Mucosa of descending colon (tissue), 3 donors: Measurements from ENCODE around the gene TTLL4. TPM values are rescaled to one million over a fixed set of nuclear protein-coding genes. Genes with fewer than 3 reads are reported as not detected.

Experiments used
- ATAC-seq: fragments of 200-7000 bp; cut with Tn5 transposase; one replicate; pipeline ENCODE4 v1.9.1; 2020; ENCODE audit warnings: mild to moderate bottlenecking, moderate library complexity
- DNase-seq, 3 donors: peaks; one replicate each; pipeline ENCODE4 v3.0.0-alpha.2; 2020
- H3K36me3 ChIP-seq: fragments of 200-600 bp; one replicate; pipeline ENCODE4 v1.8.0; 2021; ENCODE audit warnings: low read depth, mild to moderate bottlenecking
- H3K4me1 ChIP-seq: fragments of 200-600 bp; one replicate; pipeline ENCODE4 v1.8.0; 2021; ENCODE audit warnings: low read depth, mild to moderate bottlenecking
- H3K4me3 ChIP-seq: fragments of 200-600 bp; one replicate; pipeline ENCODE4 v1.8.0; 2021; ENCODE audit warnings: mild to moderate bottlenecking
- H3K9me3 ChIP-seq: fragments of 200-600 bp; one replicate; pipeline ENCODE4 v1.8.0; 2021; ENCODE audit warnings: mild to moderate bottlenecking
- intact Hi-C, 2 donors: fragments of 100-400 bp; cut with DNase I in 1 of 2; cut with micrococcal nuclease in 1 of 2; formaldehyde crosslinking; loops; one replicate each; pipeline versions ENCODE4 v1.11.0 to v1.11.1; 2022; cut with DNase I, micrococcal nuclease
- total RNA-seq, 3 donors: library from RNA; stranded (reverse); fragmentation: NEBNext Ultra II Directional in 2 of 3; extraction: Animal tissue kit (Norgen Biotek cat#: 25700) in 2 of 3; gene quantifications; one replicate each; pipeline versions ENCODE4 v1.2.1 to v1.2.4, GENCODE V29; 2021 to 2023
- TF ChIP-seq, protein P1 (sequence below): fragments of 200-600 bp; IDR thresholded peaks from one replicate; pipeline ENCODE4 v1.8.0; 2022; ENCODE audit warnings: antibody characterized with exemption, mild to moderate bottlenecking
- donor health status: DM: no; HTN: no; CAD: no; lungs with moderate emphysema.
- donor health status: DM: no; HTN: no; CAD: no.
- donor health status: DM: no; HTN: yes; CAD: no.

Gene TTLL4
- total RNA-seq, 3 donors from 2014 or later: 21.0 to 30.1 (median 23.8) TPM

- TF ChIP-seq, protein P1, sequence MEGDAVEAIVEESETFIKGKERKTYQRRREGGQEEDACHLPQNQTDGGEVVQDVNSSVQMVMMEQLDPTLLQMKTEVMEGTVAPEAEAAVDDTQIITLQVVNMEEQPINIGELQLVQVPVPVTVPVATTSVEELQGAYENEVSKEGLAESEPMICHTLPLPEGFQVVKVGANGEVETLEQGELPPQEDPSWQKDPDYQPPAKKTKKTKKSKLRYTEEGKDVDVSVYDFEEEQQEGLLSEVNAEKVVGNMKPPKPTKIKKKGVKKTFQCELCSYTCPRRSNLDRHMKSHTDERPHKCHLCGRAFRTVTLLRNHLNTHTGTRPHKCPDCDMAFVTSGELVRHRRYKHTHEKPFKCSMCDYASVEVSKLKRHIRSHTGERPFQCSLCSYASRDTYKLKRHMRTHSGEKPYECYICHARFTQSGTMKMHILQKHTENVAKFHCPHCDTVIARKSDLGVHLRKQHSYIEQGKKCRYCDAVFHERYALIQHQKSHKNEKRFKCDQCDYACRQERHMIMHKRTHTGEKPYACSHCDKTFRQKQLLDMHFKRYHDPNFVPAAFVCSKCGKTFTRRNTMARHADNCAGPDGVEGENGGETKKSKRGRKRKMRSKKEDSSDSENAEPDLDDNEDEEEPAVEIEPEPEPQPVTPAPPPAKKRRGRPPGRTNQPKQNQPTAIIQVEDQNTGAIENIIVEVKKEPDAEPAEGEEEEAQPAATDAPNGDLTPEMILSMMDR: no peak
- ATAC-seq: no peak
- no peaks in the 10 kb centered on the region for H3K9me3 ChIP-seq
- no peak for DNase-seq
- intact Hi-C loops: no loop called here
- H3K4me1 ChIP-seq: peaks cover 12% of the 10 kb centered on the region
- H3K4me3 ChIP-seq: no peak overlapping the region
- H3K36me3 ChIP-seq: no peaks in the 10 kb centered on the region
Observed at GRCh38 chr2:218736531-218736930, 25.9 kb downstream of the TTLL4 start.

- Histone ChIP-seq H3K9me3 (no peaks in the 10 kb centered on the region), H3K36me3 (no peaks in the 10 kb centered on the region), H3K4me1 (no peaks in the 10 kb centered on the region), H3K4me3 (no peak overlapping the region)
- no peak for ATAC-seq
- TF ChIP-seq, protein P1: no peak
- intact Hi-C loops: no loop called here
- no peak for DNase-seq
Observed at GRCh38 chr2:218743068-218743467, 32.4 kb downstream of the TTLL4 start.

DNA sequence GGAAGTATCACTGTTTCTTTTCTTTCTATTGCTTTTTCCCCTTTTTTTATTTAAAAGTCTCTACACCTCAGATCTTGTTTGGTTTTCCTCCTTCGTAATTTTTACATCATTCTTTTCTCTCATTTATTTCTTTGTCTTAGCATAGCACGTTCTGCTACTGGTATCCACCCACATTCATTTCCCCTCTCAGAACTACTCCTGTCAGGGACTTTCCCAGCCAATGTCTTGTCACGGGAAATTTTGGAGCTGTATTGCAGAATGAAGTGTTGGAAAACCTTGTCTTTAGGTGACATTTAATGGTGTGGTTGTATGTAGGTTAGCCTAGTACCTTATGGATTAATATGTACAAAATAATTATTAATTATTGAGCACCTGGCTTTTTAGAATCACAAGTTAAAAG, 34.0 kb downstream of the TTLL4 start:
- TF ChIP-seq, protein P1: no peak

DNA sequence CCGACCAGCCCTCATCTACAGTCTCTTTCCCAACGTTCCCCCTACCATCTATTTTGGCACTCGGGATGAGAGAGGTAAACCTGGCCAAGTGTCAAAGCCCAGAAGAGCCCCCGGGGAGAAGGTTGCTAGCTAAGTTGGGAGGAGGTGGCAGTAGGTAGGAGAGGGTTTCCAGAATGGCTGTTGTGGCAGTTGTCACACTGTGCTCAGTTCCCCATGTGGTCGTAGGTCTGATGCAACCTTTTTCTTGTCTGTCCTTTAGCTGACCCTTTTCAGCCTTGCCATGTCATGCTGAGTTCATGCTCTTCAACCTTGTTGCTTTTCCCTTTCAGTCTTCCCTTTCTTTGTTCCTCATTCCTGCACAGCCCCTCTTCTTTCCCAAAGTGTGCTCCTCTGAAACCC, 34.5 kb downstream of the TTLL4 start:
- no peaks in the 10 kb centered on the region for H3K4me1 ChIP-seq
- H3K4me3 ChIP-seq: no peak overlapping the region
- TF ChIP-seq, protein P1: no peak
- DNase-seq (no peak), ATAC-seq (peak; percentile 52)
- H3K36me3 ChIP-seq: no peaks in the 10 kb centered on the region
- no peaks in the 10 kb centered on the region for H3K9me3 ChIP-seq
- intact Hi-C loops: no loop called here

More for the DNA sequence above, 34.0 kb downstream of the TTLL4 start:
- no peaks in the 10 kb centered on the region for H3K9me3 ChIP-seq
- intact Hi-C loops: no loop called here
- H3K4me1 ChIP-seq: no peaks in the 10 kb centered on the region
- H3K4me3 ChIP-seq: no peak overlapping the region
- ATAC-seq (no peak), DNase-seq (no peak)
- no peaks in the 10 kb centered on the region for H3K36me3 ChIP-seq

- no peaks in the 10 kb centered on the region for H3K36me3 ChIP-seq
- H3K4me1 ChIP-seq: no peaks in the 10 kb centered on the region
- no peak overlapping the region for H3K4me3 ChIP-seq
- DNase-seq (no peak), ATAC-seq (no peak)
- TF ChIP-seq, protein P1: no peak
- intact Hi-C loops: no loop called here
- H3K9me3 ChIP-seq: no peaks in the 10 kb centered on the region
Observed at GRCh38 chr2:218745559-218746469, 35.2 kb downstream of the TTLL4 start.
